ENCODE results near the gene SPOCK1. TPM values are rescaled to one million over a fixed set of nuclear protein-coding genes. Genes with fewer than 3 reads are reported as not detected.

Gene SPOCK1
- total and polyA plus RNA-seq, 4 donors = 0.07 to 0.18 (median 0.17) TPM; not detected in 1

- TF ChIP-seq, protein P1, sequence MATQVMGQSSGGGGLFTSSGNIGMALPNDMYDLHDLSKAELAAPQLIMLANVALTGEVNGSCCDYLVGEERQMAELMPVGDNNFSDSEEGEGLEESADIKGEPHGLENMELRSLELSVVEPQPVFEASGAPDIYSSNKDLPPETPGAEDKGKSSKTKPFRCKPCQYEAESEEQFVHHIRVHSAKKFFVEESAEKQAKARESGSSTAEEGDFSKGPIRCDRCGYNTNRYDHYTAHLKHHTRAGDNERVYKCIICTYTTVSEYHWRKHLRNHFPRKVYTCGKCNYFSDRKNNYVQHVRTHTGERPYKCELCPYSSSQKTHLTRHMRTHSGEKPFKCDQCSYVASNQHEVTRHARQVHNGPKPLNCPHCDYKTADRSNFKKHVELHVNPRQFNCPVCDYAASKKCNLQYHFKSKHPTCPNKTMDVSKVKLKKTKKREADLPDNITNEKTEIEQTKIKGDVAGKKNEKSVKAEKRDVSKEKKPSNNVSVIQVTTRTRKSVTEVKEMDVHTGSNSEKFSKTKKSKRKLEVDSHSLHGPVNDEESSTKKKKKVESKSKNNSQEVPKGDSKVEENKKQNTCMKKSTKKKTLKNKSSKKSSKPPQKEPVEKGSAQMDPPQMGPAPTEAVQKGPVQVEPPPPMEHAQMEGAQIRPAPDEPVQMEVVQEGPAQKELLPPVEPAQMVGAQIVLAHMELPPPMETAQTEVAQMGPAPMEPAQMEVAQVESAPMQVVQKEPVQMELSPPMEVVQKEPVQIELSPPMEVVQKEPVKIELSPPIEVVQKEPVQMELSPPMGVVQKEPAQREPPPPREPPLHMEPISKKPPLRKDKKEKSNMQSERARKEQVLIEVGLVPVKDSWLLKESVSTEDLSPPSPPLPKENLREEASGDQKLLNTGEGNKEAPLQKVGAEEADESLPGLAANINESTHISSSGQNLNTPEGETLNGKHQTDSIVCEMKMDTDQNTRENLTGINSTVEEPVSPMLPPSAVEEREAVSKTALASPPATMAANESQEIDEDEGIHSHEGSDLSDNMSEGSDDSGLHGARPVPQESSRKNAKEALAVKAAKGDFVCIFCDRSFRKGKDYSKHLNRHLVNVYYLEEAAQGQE (IDR thresholded peaks at IDR 0.05) = no peak
- TF ChIP-seq RXRA (IDR thresholded peaks at IDR 0.05) = no peak
- TF ChIP-seq TAF1 (conservative IDR thresholded peaks at IDR 0.05) = no peak
- TF ChIP-seq, protein P2, sequence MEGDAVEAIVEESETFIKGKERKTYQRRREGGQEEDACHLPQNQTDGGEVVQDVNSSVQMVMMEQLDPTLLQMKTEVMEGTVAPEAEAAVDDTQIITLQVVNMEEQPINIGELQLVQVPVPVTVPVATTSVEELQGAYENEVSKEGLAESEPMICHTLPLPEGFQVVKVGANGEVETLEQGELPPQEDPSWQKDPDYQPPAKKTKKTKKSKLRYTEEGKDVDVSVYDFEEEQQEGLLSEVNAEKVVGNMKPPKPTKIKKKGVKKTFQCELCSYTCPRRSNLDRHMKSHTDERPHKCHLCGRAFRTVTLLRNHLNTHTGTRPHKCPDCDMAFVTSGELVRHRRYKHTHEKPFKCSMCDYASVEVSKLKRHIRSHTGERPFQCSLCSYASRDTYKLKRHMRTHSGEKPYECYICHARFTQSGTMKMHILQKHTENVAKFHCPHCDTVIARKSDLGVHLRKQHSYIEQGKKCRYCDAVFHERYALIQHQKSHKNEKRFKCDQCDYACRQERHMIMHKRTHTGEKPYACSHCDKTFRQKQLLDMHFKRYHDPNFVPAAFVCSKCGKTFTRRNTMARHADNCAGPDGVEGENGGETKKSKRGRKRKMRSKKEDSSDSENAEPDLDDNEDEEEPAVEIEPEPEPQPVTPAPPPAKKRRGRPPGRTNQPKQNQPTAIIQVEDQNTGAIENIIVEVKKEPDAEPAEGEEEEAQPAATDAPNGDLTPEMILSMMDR (IDR thresholded peaks at IDR 0.05; ENCODE audit: low read depth, low read length, missing input control) = no peak
- no peak for TF ChIP-seq YY1 (IDR thresholded peaks at IDR 0.05)
- TF ChIP-seq ATF3 (IDR thresholded peaks at IDR 0.05) = no peak
Observed at GRCh38 chr5:137040641-137041340, 458.3 kb downstream of the SPOCK1 start (continued).

GRCh38 chr5:137040024-137040423 lies 459.1 kb downstream of the SPOCK1 start:
- H3K9me3 ChIP-seq (ENCODE audit: control insufficient read depth in 4 of 4, low read length in 3 of 4) = peaks cover 1 to 6% (median 4%) of the 10 kb centered on the region in 4 donors
- no peak overlapping the region for H3K27ac ChIP-seq (ENCODE audit: low read depth in 1 of 2, low read length in 2 of 2)
- no peaks in the 10 kb centered on the region for H3K36me3 ChIP-seq (ENCODE audit: control insufficient read depth in 4 of 4, insufficient read depth in 3 of 4, low read depth in 1 of 4, low read length in 3 of 4)
- H3K27me3 ChIP-seq (ENCODE audit: control insufficient read depth in 4 of 4, insufficient read depth in 4 of 4, low read length in 3 of 4) = peaks cover 0 to 3% (median 0%) of the 10 kb centered on the region in 4 donors
- 74% methylated on average over 4 of the region's 4 CpGs for WGBS
- H3K4me3 ChIP-seq (ENCODE audit: low read depth in 1 of 3, low read length in 3 of 3) = no peak overlapping the region
- TF ChIP-seq HNF4A (conservative IDR thresholded peaks at IDR 0.05) (no peak), RXRA (IDR thresholded peaks at IDR 0.05) (no peak)
- H3K4me1 ChIP-seq (ENCODE audit: control insufficient read depth in 4 of 4, insufficient read depth in 4 of 4, low read length in 3 of 4) = no peaks in the 10 kb centered on the region
- no peak overlapping the region for H3K9ac ChIP-seq (ENCODE audit: low read depth in 1 of 2, low read length in 2 of 2)
- DNase-seq (ENCODE audit: low spot score) = no peak

- TF ChIP-seq FOXA1 (IDR thresholded peaks at IDR 0.05) = no peak
- Histone ChIP-seq H3K27me3 (ENCODE audit: control insufficient read depth in 4 of 4, insufficient read depth in 4 of 4, low read length in 3 of 4) (peaks cover 0 to 3% (median 0%) of the 10 kb centered on the region in 4 donors), H3K27ac (ENCODE audit: low read depth in 1 of 2, low read length in 2 of 2) (no peak overlapping the region), H3K9ac (ENCODE audit: low read depth in 1 of 2, low read length in 2 of 2) (no peak overlapping the region), H3K4me3 (ENCODE audit: low read depth in 1 of 3, low read length in 3 of 3) (no peak overlapping the region), H3K4me1 (ENCODE audit: control insufficient read depth in 4 of 4, insufficient read depth in 4 of 4, low read length in 3 of 4) (no peaks in the 10 kb centered on the region), H3K36me3 (ENCODE audit: control insufficient read depth in 4 of 4, insufficient read depth in 3 of 4, low read depth in 1 of 4, low read length in 3 of 4) (no peaks in the 10 kb centered on the region), H3K9me3 (ENCODE audit: control insufficient read depth in 4 of 4, low read length in 3 of 4) (peaks cover 0 to 5% (median 2%) of the 10 kb centered on the region in 4 donors)
- no peak for DNase-seq (ENCODE audit: low spot score)
- WGBS = 43% methylated on average over 2 of the region's 2 CpGs
Observed at GRCh38 chr5:137037848-137038247, 461.3 kb downstream of the SPOCK1 start.

DNA sequence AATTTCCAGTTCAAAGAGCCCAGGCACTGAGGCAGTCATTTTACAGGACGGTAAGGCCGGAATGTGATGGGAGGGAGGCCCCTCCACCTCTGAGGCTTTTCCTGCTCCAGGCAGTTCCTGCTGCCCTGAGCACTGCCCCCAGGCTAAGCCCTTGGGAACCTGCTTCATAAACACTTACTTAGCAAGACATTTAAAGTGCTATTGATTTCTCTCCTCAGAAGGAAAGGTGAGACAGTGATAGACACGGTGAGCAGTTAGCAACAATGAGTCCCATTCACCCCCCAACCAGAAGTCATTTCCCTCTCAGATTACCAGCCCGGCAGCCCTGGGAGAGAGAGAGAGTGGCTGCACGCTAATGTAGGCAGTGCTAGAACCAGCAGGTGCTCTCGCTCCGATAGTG lies 462.5 kb downstream of the SPOCK1 start:
- Histone ChIP-seq H3K36me3 (ENCODE audit: control insufficient read depth in 4 of 4, insufficient read depth in 3 of 4, low read depth in 1 of 4, low read length in 3 of 4) (no peaks in the 10 kb centered on the region), H3K4me1 (ENCODE audit: control insufficient read depth in 4 of 4, insufficient read depth in 4 of 4, low read length in 3 of 4) (no peaks in the 10 kb centered on the region), H3K9ac (ENCODE audit: low read depth in 1 of 2, low read length in 2 of 2) (no peak overlapping the region), H3K27me3 (ENCODE audit: control insufficient read depth in 4 of 4, insufficient read depth in 4 of 4, low read length in 3 of 4) (peaks cover 0 to 3% (median 0%) of the 10 kb centered on the region in 4 donors), H3K9me3 (ENCODE audit: control insufficient read depth in 4 of 4, low read length in 3 of 4) (peaks cover 0 to 3% (median 0%) of the 10 kb centered on the region in 4 donors), H3K27ac (ENCODE audit: low read depth in 1 of 2, low read length in 2 of 2) (no peak overlapping the region), H3K4me3 (ENCODE audit: low read depth in 1 of 3, low read length in 3 of 3) (no peak overlapping the region)
- 16% methylated on average over 7 of the region's 7 CpGs for WGBS
- DNase-seq (ENCODE audit: low spot score) = no peak
- no peak for TF ChIP-seq FOXA2 (IDR thresholded peaks at IDR 0.05)
- TF ChIP-seq ATF3 (IDR thresholded peaks at IDR 0.05) = no peak
- TF ChIP-seq SP1 (IDR thresholded peaks at IDR 0.05) = no peak
- TF ChIP-seq, protein P3, sequence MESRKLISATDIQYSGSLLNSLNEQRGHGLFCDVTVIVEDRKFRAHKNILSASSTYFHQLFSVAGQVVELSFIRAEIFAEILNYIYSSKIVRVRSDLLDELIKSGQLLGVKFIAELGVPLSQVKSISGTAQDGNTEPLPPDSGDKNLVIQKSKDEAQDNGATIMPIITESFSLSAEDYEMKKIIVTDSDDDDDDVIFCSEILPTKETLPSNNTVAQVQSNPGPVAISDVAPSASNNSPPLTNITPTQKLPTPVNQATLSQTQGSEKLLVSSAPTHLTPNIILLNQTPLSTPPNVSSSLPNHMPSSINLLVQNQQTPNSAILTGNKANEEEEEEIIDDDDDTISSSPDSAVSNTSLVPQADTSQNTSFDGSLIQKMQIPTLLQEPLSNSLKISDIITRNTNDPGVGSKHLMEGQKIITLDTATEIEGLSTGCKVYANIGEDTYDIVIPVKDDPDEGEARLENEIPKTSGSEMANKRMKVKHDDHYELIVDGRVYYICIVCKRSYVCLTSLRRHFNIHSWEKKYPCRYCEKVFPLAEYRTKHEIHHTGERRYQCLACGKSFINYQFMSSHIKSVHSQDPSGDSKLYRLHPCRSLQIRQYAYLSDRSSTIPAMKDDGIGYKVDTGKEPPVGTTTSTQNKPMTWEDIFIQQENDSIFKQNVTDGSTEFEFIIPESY (IDR thresholded peaks at IDR 0.05) = no peak
- TF ChIP-seq, protein P1 (IDR thresholded peaks at IDR 0.05) = no peak
- no peak for TF ChIP-seq YY1 (IDR thresholded peaks at IDR 0.05)
- no peak for TF ChIP-seq EGR1 (IDR thresholded peaks at IDR 0.05; ENCODE audit: low read depth in 2 of 2)
- TF ChIP-seq FOXA1 (IDR thresholded peaks at IDR 0.05) = no peak
